HepG2 (cell line): ENCODE data around the gene PPP1R13L. TPM values are rescaled to one million over a fixed set of nuclear protein-coding genes. Genes with fewer than 3 reads are reported as not detected.

Experiments used
- ATAC-seq: fragments of 200-7000 bp; cut with Tn5 transposase; 3 replicates; pipeline ENCODE4 v1.9.1; 2020; ENCODE audit warnings: mild to moderate bottlenecking, moderate library complexity
- BruUV-seq: library from RNA; stranded (reverse); fragments of 400-500 nt; replicated peaks from 2 replicates; lab custom pipeline; 2021; lab: Mats Ljungman, UMichigan
- CTCF ChIA-PET: fragments of 300-600 bp; formaldehyde crosslinking; extraction: SDS; loops from one replicate; lab custom pipeline; 2021; ENCODE audit warnings: low total read pairs, inconsistent platforms, low intra/inter-chr PET ratio; lab: Yijun Ruan, JAX
- POLR2A ChIA-PET: fragments of 350-600 bp; sonication (Branson Sonifier 250); formaldehyde crosslinking; loops from one replicate; lab custom pipeline; 2020; ENCODE audit warnings: antibody characterized with exemption, inconsistent platforms; lab: Yijun Ruan, JAX
- DNase-seq: peaks from one replicate; pipeline ENCODE4 v3.0.0-alpha.2; 2015; ENCODE audit warnings: low spot score
- FAIRE-seq: peaks from 3 replicates; lab custom pipeline; 2011; peaks lifted over from hg19 to GRCh38; lab: Jason Lieb, UNC
- H2AFZ ChIP-seq: one replicate; pipeline ENCODE4 v1.6.1; 2011; ENCODE audit warnings: low read length, inconsistent platforms
- H3K27ac ChIP-seq: fragments of 300-600 bp; 3 replicates; pipeline ENCODE4 v1.8.0; 2011; ENCODE audit warnings: mixed run types, mild to moderate bottlenecking, mixed read lengths, low read length, inconsistent platforms; ENCODE audit not compliant: insufficient read depth; ENCODE audit errors: extremely low read length
- H3K27me3 ChIP-seq, 2 experiments: fragments of 200-600 bp in 1 of 2; 2 replicates in 1 of 2; 3 replicates in 1 of 2; pipeline versions ENCODE4 v1.6.0 to v1.8.0; 2011; ENCODE audit warnings: low read length in 2 of 2, mild to moderate bottlenecking in 2 of 2, moderate library complexity in 2 of 2, inconsistent platforms in 1 of 2; ENCODE audit not compliant: insufficient read depth in 2 of 2, control insufficient read depth in 1 of 2
- H3K36me3 ChIP-seq, 2 experiments: fragments of 200-600 bp in 1 of 2; replicated peaks in 1 of 2; 2 replicates in 1 of 2; 3 replicates in 1 of 2; pipeline versions ENCODE4 v1.5.1 to v1.8.0; 2011; ENCODE audit warnings: low read length in 2 of 2, inconsistent platforms in 1 of 2; ENCODE audit not compliant: insufficient read depth in 2 of 2, control insufficient read depth in 1 of 2
- H3K4me1 ChIP-seq: 2 replicates; pipeline ENCODE4 v1.5.1; 2012; ENCODE audit warnings: low read length, inconsistent platforms; ENCODE audit not compliant: insufficient read depth
- H3K4me2 ChIP-seq: 2 replicates; pipeline ENCODE4 v1.6.0; 2011; ENCODE audit warnings: low read depth, low read length, inconsistent platforms
- H3K4me3 ChIP-seq, 3 experiments: fragments of 200-600 bp in 1 of 3; sonication (generic), shearing (Covaris generic) in 1 of 3; replicated peaks in 1 of 3; 2 replicates each; pipeline ENCODE4 v1.5.1; 2011 to 2016; ENCODE audit warnings: low read length in 3 of 3, inconsistent platforms in 2 of 3, low read depth in 2 of 3, mild to moderate bottlenecking in 2 of 3, control low read depth in 1 of 3, mixed read lengths in 1 of 3; ENCODE audit not compliant: insufficient read depth in 1 of 3
- H3K79me2 ChIP-seq: one replicate; pipeline ENCODE4 v1.6.1; 2011; ENCODE audit warnings: low read length, inconsistent platforms; ENCODE audit not compliant: insufficient read depth
- H3K9ac ChIP-seq: 2 replicates; pipeline ENCODE4 v1.6.0; 2011; ENCODE audit warnings: mild to moderate bottlenecking, low read depth, low read length, inconsistent platforms; ENCODE audit not compliant: insufficient read depth
- H3K9me3 ChIP-seq: 2 replicates; pipeline ENCODE4 v1.5.1; 2012; ENCODE audit warnings: mild to moderate bottlenecking, low read length
- H4K20me1 ChIP-seq: 2 replicates; pipeline ENCODE4 v1.6.0; 2011; ENCODE audit warnings: inconsistent platforms, mild to moderate bottlenecking, low read length, moderate library complexity; ENCODE audit not compliant: insufficient read depth
- CHD4 ChIP-seq: fragments of 200-600 bp; sonication (generic); IDR thresholded peaks from 2 replicates; pipeline ENCODE4 v1.7.0; 2017; ENCODE audit warnings: mild to moderate bottlenecking, low read length, borderline replicate concordance
- ISL2 ChIP-seq: sonication (generic); formaldehyde crosslinking; IDR thresholded peaks from 2 replicates; pipeline ENCODE4 v1.5.0; 2020; ENCODE audit warnings: missing genetic modification reagents
- KDM5B ChIP-seq: sonication (generic); formaldehyde crosslinking; IDR thresholded peaks from 2 replicates; pipeline ENCODE4 v1.4.0; 2020; ENCODE audit warnings: missing genetic modification reagents, mild to moderate bottlenecking, borderline replicate concordance
- KLF15 ChIP-seq: sonication (generic); formaldehyde crosslinking; IDR thresholded peaks from 2 replicates; pipeline ENCODE4 v1.8.1; 2023; ENCODE audit warnings: borderline replicate concordance, mild to moderate bottlenecking, inconsistent platforms, missing genetic modification reagents, mixed read lengths
- POLR2AphosphoS2 ChIP-seq: IDR thresholded peaks from 2 replicates; pipeline ENCODE4 v1.6.1; 2011; ENCODE audit warnings: low read depth, low read length, improper control_type of control experiment
- SMAD3 ChIP-seq: sonication (generic); formaldehyde crosslinking; IDR thresholded peaks from 2 replicates; pipeline ENCODE4 v1.4.0; 2020; ENCODE audit warnings: missing genetic modification reagents
- SOX5 ChIP-seq: IDR thresholded peaks from 2 replicates; pipeline ENCODE4 v1.6.1; 2016; ENCODE audit warnings: borderline replicate concordance
- ZMYM3 ChIP-seq: sonication (generic); formaldehyde crosslinking; IDR thresholded peaks from 2 replicates; pipeline ENCODE4 v1.5.1; 2020; ENCODE audit warnings: mild to moderate bottlenecking, missing genetic modification reagents
- ZNF598 ChIP-seq: sonication (generic); formaldehyde crosslinking; IDR thresholded peaks from 2 replicates; pipeline ENCODE4 v1.5.1; 2020; ENCODE audit warnings: mild to moderate bottlenecking, missing genetic modification reagents, borderline replicate concordance
- ZNF629 ChIP-seq: sonication (generic); formaldehyde crosslinking; conservative IDR thresholded peaks from 2 replicates; pipeline ENCODE4 v1.5.0; 2020; ENCODE audit warnings: missing genetic modification reagents
- ZNF703 ChIP-seq: sonication (generic); formaldehyde crosslinking; IDR thresholded peaks from 2 replicates; pipeline ENCODE4 v1.5.1; 2020; ENCODE audit warnings: missing genetic modification reagents, mild to moderate bottlenecking, moderate library complexity, borderline replicate concordance
- ZNF777 ChIP-seq: sonication (generic); formaldehyde crosslinking; IDR thresholded peaks from 2 replicates; pipeline ENCODE4 v1.4.0; 2020; ENCODE audit warnings: missing genetic modification reagents
- ZSCAN25 ChIP-seq: sonication (generic); formaldehyde crosslinking; IDR thresholded peaks from 2 replicates; pipeline ENCODE4 v1.8.0; 2022; ENCODE audit warnings: mild to moderate bottlenecking, missing genetic modification reagents
- WGBS: methylation state at CpG from one replicate; pipeline ENCODE4 v1.1.6; 2017; ENCODE audit warnings: low lambda C conversion rate; 5-methylcytosine and 5-hydroxymethylcytosine counted together
- in situ Hi-C: cut with HindIII; loops from 2 replicates; pipeline ENCODE4 v1.10.0; 2017; ENCODE audit warnings: low pct_unique_long_range_greater_than_20kb; ENCODE audit not compliant: extremely low pct_ligation_motif_present
- intact Hi-C: fragments of 100-400 bp; cut with micrococcal nuclease; formaldehyde crosslinking; loops from one replicate; pipeline ENCODE4 v1.10.0; 2022; ENCODE audit not compliant: unreplicated experiment
- polyA plus RNA-seq, 8 experiments: library from polyadenylated mRNA; depleted of rRNA in 3 of 8; stranded (reverse) in 7 of 8; unstranded in 1 of 8; fragments of >200 nt; fragmentation: Illumina TruSeq in 4 of 8; extraction: Trizol in 4 of 8; gene quantifications; 2 replicates each; pipeline versions ENCODE4 v1.2.1 to v1.2.3, GENCODE V29; 2011 to 2016; ENCODE audit warnings: low read depth in 4 of 8, missing spikeins in 1 of 8, mixed read lengths in 1 of 8; ENCODE audit not compliant: insufficient read depth in 1 of 8
- total RNA-seq, 5 experiments: library from RNA; depleted of rRNA; stranded (reverse); fragments of >200 nt; fragmentation: Illumina TruSeq; extraction: Trizol; gene quantifications; 2 replicates each; pipeline ENCODE4 v1.2.3, GENCODE V29; 2016; ENCODE audit warnings: low read depth in 1 of 5
- TF ChIP-seq, protein P1 (sequence below): sonication (generic); formaldehyde crosslinking; conservative IDR thresholded peaks from 2 replicates; pipeline ENCODE4 v1.4.0; 2020; ENCODE audit warnings: missing genetic modification reagents

Gene PPP1R13L
- total and polyA plus RNA-seq, 2 of the 13 experiments (the other 11 are each of a cell fraction or from before 2014, with no cell fraction given) = 1.3 to 6.6 TPM

DNA sequence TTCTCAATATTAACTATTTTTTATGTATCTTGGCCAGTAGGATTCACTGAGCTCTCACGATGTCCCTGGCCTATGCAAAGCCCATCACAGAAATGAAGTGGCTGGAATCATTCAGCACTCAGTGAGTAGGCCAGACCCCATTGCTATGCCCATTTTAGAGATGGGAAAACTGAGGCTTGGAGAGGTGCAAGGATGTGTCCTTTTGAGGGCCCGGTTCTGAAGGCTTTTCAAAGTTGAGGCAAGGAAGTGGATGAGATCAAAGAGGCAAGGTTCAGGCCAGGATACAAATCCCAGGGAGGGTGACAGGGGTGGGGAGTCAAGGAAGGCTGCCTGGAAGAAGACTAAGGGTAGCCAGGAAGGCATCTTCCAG lies 37.5 kb upstream of the PPP1R13L start:
- TF ChIP-seq SMAD3 (CRISPR knock-in tag) (no peak), POLR2AphosphoS2 (no peak), SOX5 (CRISPR knock-in tag) (no peak), ISL2 (CRISPR knock-in tag) (no peak), ZNF777 (CRISPR knock-in tag) (no peak), ZNF598 (CRISPR knock-in tag) (no peak), KLF15 (CRISPR knock-in tag) (no peak), ZNF629 (CRISPR knock-in tag) (peak; percentile 96), CHD4 (peak; percentile 71; the same call in 1 of the 2 replicates), ZSCAN25 (CRISPR knock-in tag) (no peak), ZMYM3 (peak; percentile 75), KDM5B (CRISPR knock-in tag) (no peak), ZNF703 (CRISPR knock-in tag) (no peak)
- TF ChIP-seq, protein P1, sequence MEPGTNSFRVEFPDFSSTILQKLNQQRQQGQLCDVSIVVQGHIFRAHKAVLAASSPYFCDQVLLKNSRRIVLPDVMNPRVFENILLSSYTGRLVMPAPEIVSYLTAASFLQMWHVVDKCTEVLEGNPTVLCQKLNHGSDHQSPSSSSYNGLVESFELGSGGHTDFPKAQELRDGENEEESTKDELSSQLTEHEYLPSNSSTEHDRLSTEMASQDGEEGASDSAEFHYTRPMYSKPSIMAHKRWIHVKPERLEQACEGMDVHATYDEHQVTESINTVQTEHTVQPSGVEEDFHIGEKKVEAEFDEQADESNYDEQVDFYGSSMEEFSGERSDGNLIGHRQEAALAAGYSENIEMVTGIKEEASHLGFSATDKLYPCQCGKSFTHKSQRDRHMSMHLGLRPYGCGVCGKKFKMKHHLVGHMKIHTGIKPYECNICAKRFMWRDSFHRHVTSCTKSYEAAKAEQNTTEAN = no peak
- Histone ChIP-seq H3K9me3 (no peaks in the 10 kb centered on the region), H4K20me1 (no peaks in the 10 kb centered on the region), H3K79me2 (no peaks in the 10 kb centered on the region), H3K4me2 (no peak overlapping the region), H3K9ac (no peak overlapping the region), H3K27me3 (no peaks in the 10 kb centered on the region), H3K27ac (no peak overlapping the region), H2AFZ (no peak overlapping the region), H3K4me1 (peaks cover 61% of the 10 kb centered on the region), H3K4me3 (no peak overlapping the region), H3K36me3 (no peaks in the 10 kb centered on the region)
- in situ Hi-C loops (loop anchor here (5.0 kb wide), 1 partner anchor 35 kb away; no protein-coding TSS in a partner anchor), intact Hi-C loops (no loop called here)
- POLR2A ChIA-PET = no interaction called here
- FAIRE-seq (no peak), DNase-seq (no peak), ATAC-seq (no peak)
- no TSS peak for BruUV-seq
- 8% methylated on average over 2 of the region's 2 CpGs for WGBS
- CTCF ChIA-PET = no interaction called here
